Measurements from ENCODE around the gene NXNL1. TPM values are rescaled to one million over a fixed set of nuclear protein-coding genes. Genes with fewer than 3 reads are reported as not detected.

Gene NXNL1
- total and polyA plus RNA-seq, 2 experiments from 2014 or later = not detected

- TF ChIP-seq ZNF462 (CRISPR knock-in tag; IDR thresholded peaks at IDR 0.05) (no peak), POLR2AphosphoS5 (IDR thresholded peaks at IDR 0.05; ENCODE audit: low read depth) (no peak)
Observed at GRCh38 chr19:17409990-17410389, 50.7 kb downstream of the NXNL1 start (continued).

GRCh38 chr19:17406887-17407196 lies 53.9 kb downstream of the NXNL1 start:
- Histone ChIP-seq H3K4me3 (no peak overlapping the region), H3K4me2 (no peak overlapping the region), H3K9me2 (ENCODE audit: insufficient read depth) (no peaks in the 10 kb centered on the region), H2AFZ (no peak overlapping the region), H3K27ac (ENCODE audit: low read depth) (no peak overlapping the region), H3K4me1 (ENCODE audit: insufficient read depth) (peaks cover 20% of the 10 kb centered on the region), H3F3A (replicated peaks; ENCODE audit: low read depth) (0 out of 2 replicates have a peak, but pooled peaks cover 7% of the 10 kb centered on the region), H3K79me2 (replicated peaks; ENCODE audit: insufficient read depth) (no peaks in the 10 kb centered on the region), H4K20me1 (replicated peaks; ENCODE audit: insufficient read depth) (no peaks in the 10 kb centered on the region), H3K36me3 (ENCODE audit: insufficient read depth) (no peaks in the 10 kb centered on the region), H3K27me3 (ENCODE audit: insufficient read depth) (no peaks in the 10 kb centered on the region)
- Mint-ChIP-seq H3K4me1 (peaks cover 28% of the 10 kb centered on the region), H3K36me3 (ENCODE audit: low read depth) (peaks cover 4% of the 10 kb centered on the region; the same call in 2 of the 3 replicates), H3K9me3 (no peaks in the 10 kb centered on the region), H3K27me3 (ENCODE audit: insufficient read depth, low read depth, poor library complexity) (peaks cover 4% of the 10 kb centered on the region), H3K27ac (no peak overlapping the region), H3K4me3 (peak overlapping the region; percentile 24; the same call in 1 of the 3 replicates)
- DNase-seq (ENCODE audit: low spot score) (no peak), ATAC-seq (no peak)
- TF ChIP-seq EZH2phosphoT487 (IDR thresholded peaks at IDR 0.05; ENCODE audit: unreplicated experiment) (no peak), ZNF331 (CRISPR knock-in tag; IDR thresholded peaks at IDR 0.05; ENCODE audit: low read depth) (no peak), CTCF (conservative IDR thresholded peaks at IDR 0.05; ENCODE audit: low read depth in 2 of 2) (no peak), ETS1 (IDR thresholded peaks at IDR 0.05) (no peak), POLR2AphosphoS5 (IDR thresholded peaks at IDR 0.05; ENCODE audit: low read depth) (no peak), CREB1 (CRISPR knock-in tag; IDR thresholded peaks at IDR 0.05; ENCODE audit: low read depth) (no peak), STAT1 (IDR thresholded peaks at IDR 0.05; ENCODE audit: unreplicated experiment) (no peak), NANOG (IDR thresholded peaks at IDR 0.05; ENCODE audit: borderline replicate concordance) (no peak), REST (IDR thresholded peaks at IDR 0.05; ENCODE audit: unreplicated experiment) (no peak)
